ENCODE results near the gene EIF2B4. TPM values are rescaled to one million over a fixed set of nuclear protein-coding genes. Genes with fewer than 3 reads are reported as not detected.

Gene EIF2B4
- total RNA-seq, 2 donors from 2014 or later: 27.1 to 36.3 TPM

DNA sequence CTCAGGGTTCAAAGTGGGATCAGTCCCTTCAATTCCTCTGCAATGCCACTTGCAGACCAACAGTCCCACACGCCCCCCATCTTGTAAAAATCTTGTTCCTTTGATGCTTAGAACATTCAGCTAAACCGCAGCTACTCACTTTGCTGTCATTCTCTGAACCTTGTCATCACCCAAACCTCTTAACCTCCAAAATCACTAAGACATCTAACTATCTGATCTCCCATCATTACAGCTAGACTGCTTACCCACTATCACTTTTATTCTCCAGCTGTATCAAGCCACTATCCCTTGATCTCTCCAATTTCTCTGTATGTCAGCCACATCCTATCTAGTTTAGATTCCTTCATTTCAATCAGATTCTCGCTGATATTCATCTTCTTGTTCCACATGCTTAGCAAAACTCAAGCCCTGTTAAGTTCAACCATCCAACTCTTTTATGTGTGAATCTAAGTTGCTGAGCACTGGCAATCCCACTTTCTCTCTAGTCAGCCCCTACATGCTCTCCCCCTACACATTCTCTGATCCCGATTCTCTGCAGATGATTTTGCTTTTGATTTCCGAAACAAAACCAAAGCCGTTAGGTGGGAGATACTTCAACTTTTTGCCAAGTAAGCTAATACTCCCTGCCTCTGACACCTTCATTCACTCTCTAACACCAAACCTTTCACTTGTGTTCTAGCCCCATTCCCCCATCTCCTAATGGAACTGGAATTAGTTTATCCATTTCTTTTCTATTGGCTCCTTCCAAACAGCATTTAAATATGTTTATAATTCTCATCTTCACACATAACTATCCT lies 18.1 kb downstream of the EIF2B4 start:
- Histone ChIP-seq H3K36me3 (no peaks in the 10 kb centered on the region), H3K9me3 (no peaks in the 10 kb centered on the region), H3K27ac (no peak overlapping the region), H3K27me3 (no peaks in the 10 kb centered on the region), H3K4me3 (no peak overlapping the region), H3K4me1 (peaks cover 0 to 21% of the 10 kb centered on the region in 2 donors)
- no peak for DNase-seq (ENCODE audit: low spot score)
- TF ChIP-seq, protein P1, sequence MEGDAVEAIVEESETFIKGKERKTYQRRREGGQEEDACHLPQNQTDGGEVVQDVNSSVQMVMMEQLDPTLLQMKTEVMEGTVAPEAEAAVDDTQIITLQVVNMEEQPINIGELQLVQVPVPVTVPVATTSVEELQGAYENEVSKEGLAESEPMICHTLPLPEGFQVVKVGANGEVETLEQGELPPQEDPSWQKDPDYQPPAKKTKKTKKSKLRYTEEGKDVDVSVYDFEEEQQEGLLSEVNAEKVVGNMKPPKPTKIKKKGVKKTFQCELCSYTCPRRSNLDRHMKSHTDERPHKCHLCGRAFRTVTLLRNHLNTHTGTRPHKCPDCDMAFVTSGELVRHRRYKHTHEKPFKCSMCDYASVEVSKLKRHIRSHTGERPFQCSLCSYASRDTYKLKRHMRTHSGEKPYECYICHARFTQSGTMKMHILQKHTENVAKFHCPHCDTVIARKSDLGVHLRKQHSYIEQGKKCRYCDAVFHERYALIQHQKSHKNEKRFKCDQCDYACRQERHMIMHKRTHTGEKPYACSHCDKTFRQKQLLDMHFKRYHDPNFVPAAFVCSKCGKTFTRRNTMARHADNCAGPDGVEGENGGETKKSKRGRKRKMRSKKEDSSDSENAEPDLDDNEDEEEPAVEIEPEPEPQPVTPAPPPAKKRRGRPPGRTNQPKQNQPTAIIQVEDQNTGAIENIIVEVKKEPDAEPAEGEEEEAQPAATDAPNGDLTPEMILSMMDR (IDR thresholded peaks at IDR 0.05): no peak

GRCh38 chr2:27350106-27350693 lies 19.9 kb downstream of the EIF2B4 start:
- Histone ChIP-seq H3K27me3 (no peaks in the 10 kb centered on the region), H3K36me3 (no peaks in the 10 kb centered on the region), H3K9me3 (no peaks in the 10 kb centered on the region), H3K27ac (no peak overlapping the region), H3K4me3 (no peak overlapping the region), H3K4me1 (peaks cover 0 to 12% of the 10 kb centered on the region in 2 donors)
- TF ChIP-seq, protein P1 (IDR thresholded peaks at IDR 0.05): no peak
- no peak for DNase-seq (ENCODE audit: low spot score)

DNA sequence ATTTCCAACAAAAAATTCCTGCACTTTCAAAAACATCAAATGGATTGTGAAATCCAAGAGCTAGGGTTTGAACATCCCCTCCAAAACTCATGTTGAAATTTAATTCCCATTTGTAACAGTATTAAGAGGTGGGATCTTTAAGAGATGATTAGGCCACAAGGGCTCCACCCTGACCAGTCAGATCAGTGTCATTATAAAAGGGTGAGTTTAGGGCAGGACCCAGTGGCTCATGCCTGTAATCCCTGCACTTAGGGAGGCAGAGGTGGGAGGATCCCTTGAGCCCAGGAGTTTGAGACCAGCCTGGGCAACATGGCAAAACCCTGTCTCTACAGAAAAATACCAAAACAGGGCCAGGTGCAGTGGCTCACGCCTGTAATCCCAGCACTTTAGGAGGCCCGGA lies 22.5 kb downstream of the EIF2B4 start:
- Histone ChIP-seq H3K4me1 (no peaks in the 10 kb centered on the region), H3K27ac (no peak overlapping the region), H3K36me3 (peaks cover 5% of the 10 kb centered on the region), H3K9me3 (no peaks in the 10 kb centered on the region), H3K27me3 (no peaks in the 10 kb centered on the region), H3K4me3 (no peak overlapping the region)
- DNase-seq (ENCODE audit: low spot score): no peak
- TF ChIP-seq, protein P1 (IDR thresholded peaks at IDR 0.05): no peak

- no peak for DNase-seq (ENCODE audit: low spot score)
- TF ChIP-seq, protein P1 (IDR thresholded peaks at IDR 0.05): no peak
- H3K36me3 ChIP-seq: peaks cover 88% of the 10 kb centered on the region
- H3K4me1 ChIP-seq: no peaks in the 10 kb centered on the region
- no peaks in the 10 kb centered on the region for H3K27me3 ChIP-seq
- no peaks in the 10 kb centered on the region for H3K9me3 ChIP-seq
- no peak overlapping the region for H3K27ac ChIP-seq
- H3K4me3 ChIP-seq: no peak overlapping the region
Measured at GRCh38 chr2:27336173-27336572, 34.0 kb downstream of the EIF2B4 start.

- Histone ChIP-seq H3K9me3 (no peaks in the 10 kb centered on the region), H3K4me1 (no peaks in the 10 kb centered on the region), H3K27ac (no peak overlapping the region), H3K27me3 (no peaks in the 10 kb centered on the region), H3K4me3 (no peak overlapping the region), H3K36me3 (peaks cover 83% of the 10 kb centered on the region)
- no peak for DNase-seq (ENCODE audit: low spot score)
- TF ChIP-seq, protein P1 (IDR thresholded peaks at IDR 0.05): no peak
Measured at GRCh38 chr2:27335311-27335710, 34.8 kb downstream of the EIF2B4 start.
